COLO668 (cell line): Measurements from ENCODE around the gene C2.

Experiments
- DNase-seq: peaks from one replicate; lab custom pipeline; 2025; ENCODE audit not compliant: unreplicated experiment; lab: John Stamatoyannopoulos, UW

C2 gene

GRCh38 chr6:31954511-31954910 lies 27.0 kb downstream of the C2 start:
- DNase-seq = no peak

GRCh38 chr6:31956796-31957195 lies 29.3 kb downstream of the C2 start:
- no peak for DNase-seq

- DNase-seq = no peak
Measured at GRCh38 chr6:31958412-31958740, 30.9 kb downstream of the C2 start.

GRCh38 chr6:31958741-31959739 lies 31.5 kb downstream of the C2 start, which contains the start of the genes NELFE and SKIC2:
NELFE (minus strand) TSS chr6:31958971; CDS start chr6:31958446, 525 bp downstream.
SKIC2 (plus strand) TSS chr6:31959175; CDS start chr6:31959193, 18 bp downstream.
- peak; percentile 95 for DNase-seq

GRCh38 chr6:31961616-31962015 lies 34.1 kb downstream of the C2 start:
- no peak for DNase-seq

GRCh38 chr6:31963921-31964320 lies 36.4 kb downstream of the C2 start:
- DNase-seq = no peak

GRCh38 chr6:31965700-31966099 lies 38.2 kb downstream of the C2 start:
- DNase-seq = no peak

GRCh38 chr6:31966506-31966905 lies 39.0 kb downstream of the C2 start:
- DNase-seq = no peak

GRCh38 chr6:31966997-31967925 lies 39.7 kb downstream of the C2 start:
- no peak for DNase-seq

- DNase-seq = no peak
Measured at GRCh38 chr6:31967926-31968320, 40.4 kb downstream of the C2 start.

- no peak for DNase-seq
Measured at GRCh38 chr6:31968326-31968725, 40.8 kb downstream of the C2 start.

- no peak for DNase-seq
Measured at GRCh38 chr6:31968791-31969711, 41.5 kb downstream of the C2 start.

GRCh38 chr6:31969712-31970603 lies 42.4 kb downstream of the C2 start:
- DNase-seq = no peak

GRCh38 chr6:31970604-31971271 lies 43.2 kb downstream of the C2 start:
- DNase-seq = peak; percentile 63

- DNase-seq = peak; percentile 37
Measured at GRCh38 chr6:31971279-31971992, 43.9 kb downstream of the C2 start.

GRCh38 chr6:31971993-31972708 lies 44.6 kb downstream of the C2 start, which contains the start of gene DXO:
DXO (minus strand) TSS chr6:31972138; CDS start chr6:31971675, 463 bp downstream.
- DNase-seq = peak; percentile 96

GRCh38 chr6:31972709-31973350 lies 45.3 kb downstream of the C2 start:
- DNase-seq = no peak
